CD14-positive monocyte (primary cell): Measurements from ENCODE around the gene ARMC12. TPM values are rescaled to one million over a fixed set of nuclear protein-coding genes. Genes with fewer than 3 reads are reported as not detected.

Experiments
- DNase-seq, 3 donors: peaks; one replicate each; pipeline ENCODE4 v3.0.0-alpha.2; 2011 to 2022
- H2AFZ ChIP-seq: 2 replicates; pipeline ENCODE4 v1.6.0; 2012; ENCODE audit warnings: mild to moderate bottlenecking, low read depth, low read length, inconsistent platforms; ENCODE audit not compliant: insufficient read depth, poor library complexity, severe bottlenecking
- H3K27ac ChIP-seq, 2 donors: 1 replicate in 1 of 2; 2 replicates in 1 of 2; pipeline ENCODE4 v1.5.1; 2012 to 2013; ENCODE audit warnings: low read length in 2 of 2, control low read depth in 1 of 2, inconsistent platforms in 1 of 2, low read depth in 1 of 2, mild to moderate bottlenecking in 1 of 2
- H3K27me3 ChIP-seq, 2 donors: one replicate each; pipeline versions ENCODE4 v1.6.0 to v1.6.1; 2011 to 2013; ENCODE audit warnings: low read length in 2 of 2; ENCODE audit not compliant: control insufficient read depth in 2 of 2, insufficient read depth in 2 of 2
- H3K36me3 ChIP-seq, 2 donors: replicated peaks in 1 of 2; 1 replicate in 1 of 2; 2 replicates in 1 of 2; pipeline versions ENCODE4 v1.5.1 to v1.6.1; 2012 to 2013; ENCODE audit warnings: low read length in 2 of 2, control low read depth in 1 of 2, inconsistent platforms in 1 of 2, mild to moderate bottlenecking in 1 of 2; ENCODE audit not compliant: insufficient read depth in 2 of 2, control insufficient read depth in 1 of 2
- H3K4me1 ChIP-seq, 2 donors: 1 replicate in 1 of 2; 2 replicates in 1 of 2; pipeline versions ENCODE4 v1.5.1 to v1.6.1; 2012 to 2013; ENCODE audit warnings: low read length in 2 of 2, control low read depth in 1 of 2, inconsistent platforms in 1 of 2, mild to moderate bottlenecking in 1 of 2, moderate library complexity in 1 of 2; ENCODE audit not compliant: insufficient read depth in 2 of 2, control insufficient read depth in 1 of 2
- H3K4me2 ChIP-seq: replicated peaks from 2 replicates; pipeline ENCODE3; 2012; ENCODE audit warnings: low read length, moderate library complexity, mild to moderate bottlenecking; ENCODE audit not compliant: poor library complexity, severe bottlenecking; ENCODE audit errors: extremely low read depth
- H3K4me3 ChIP-seq, 3 experiments: fragments of 200-600 bp in 1 of 3; sonication (generic) in 1 of 3; replicated peaks in 1 of 3; 1 replicate in 2 of 3; 2 replicates in 1 of 3; pipeline ENCODE4 v1.5.1; 2011 to 2013; ENCODE audit warnings: low read length in 3 of 3, mild to moderate bottlenecking in 3 of 3, control low read depth in 2 of 3, low read depth in 2 of 3, inconsistent platforms in 1 of 3, moderate library complexity in 1 of 3
- H3K79me2 ChIP-seq: 2 replicates; pipeline ENCODE4 v1.6.0; 2012; ENCODE audit warnings: mild to moderate bottlenecking, control low read depth, inconsistent platforms, low read length, moderate library complexity; ENCODE audit not compliant: insufficient read depth
- H3K9ac ChIP-seq: 2 replicates; pipeline ENCODE4 v1.6.0; 2017; ENCODE audit warnings: low read length, mild to moderate bottlenecking; ENCODE audit not compliant: insufficient read depth, poor library complexity, severe bottlenecking
- H3K9me3 ChIP-seq, 2 donors: replicated peaks in 1 of 2; 1 replicate in 1 of 2; 2 replicates in 1 of 2; pipeline versions ENCODE4 v1.5.1 to v1.6.1; 2012 to 2013; ENCODE audit warnings: low read length in 2 of 2, control low read depth in 1 of 2; ENCODE audit not compliant: control insufficient read depth in 1 of 2, insufficient read depth in 1 of 2
- H4K20me1 ChIP-seq: 2 replicates; pipeline ENCODE4 v1.6.0; 2012; ENCODE audit warnings: mild to moderate bottlenecking, low read length, control low read depth, moderate library complexity; ENCODE audit not compliant: insufficient read depth
- H3K27ac Mint-ChIP-seq, 7 donors: one replicate each; pipeline ENCODE4 v1.8.0; 2020; ENCODE audit warnings: mild to moderate bottlenecking in 7 of 7, mixed read lengths in 7 of 7, moderate library complexity in 6 of 7, inconsistent platforms in 2 of 7
- H3K27me3 Mint-ChIP-seq, 3 donors: one replicate each; pipeline ENCODE4 v1.8.0; 2021 to 2022; ENCODE audit warnings: low read depth in 3 of 3, mild to moderate bottlenecking in 3 of 3, mixed read lengths in 3 of 3, moderate library complexity in 3 of 3, inconsistent platforms in 1 of 3
- H3K36me3 Mint-ChIP-seq, 2 donors: one replicate each; pipeline ENCODE4 v1.8.0; 2020; ENCODE audit warnings: mixed read lengths in 2 of 2, inconsistent platforms in 1 of 2, mild to moderate bottlenecking in 1 of 2
- H3K4me1 Mint-ChIP-seq: one replicate; pipeline ENCODE4 v1.8.0; 2020; ENCODE audit warnings: mild to moderate bottlenecking, mixed read lengths
- H3K4me3 Mint-ChIP-seq, 2 donors: one replicate each; pipeline ENCODE4 v1.8.0; 2020; ENCODE audit warnings: mild to moderate bottlenecking in 2 of 2, mixed read lengths in 2 of 2, moderate library complexity in 1 of 2
- H3K9me3 Mint-ChIP-seq, 7 donors: one replicate each; pipeline ENCODE4 v1.8.0; 2020 to 2022; ENCODE audit warnings: mixed read lengths in 7 of 7, mild to moderate bottlenecking in 6 of 7, moderate library complexity in 6 of 7, inconsistent platforms in 2 of 7
- WGBS: methylation state at CpG from one replicate; pipeline ENCODE4 v1.1.5; 2013; ENCODE audit warnings: missing lambda C conversion rate; ENCODE audit not compliant: insufficient coverage; 5-methylcytosine and 5-hydroxymethylcytosine counted together
- intact Hi-C, 2 donors: fragments of 100-400 bp; cut with micrococcal nuclease; formaldehyde crosslinking; loops; one replicate each; pipeline versions ENCODE4 v1.15.0 to v1.15.1; 2023
- polyA plus RNA-seq, 3 donors: library from polyadenylated mRNA; depleted of rRNA in 1 of 3; unstranded in 2 of 3; stranded (reverse) in 1 of 3; fragments of 300-500 nt in 2 of 3; fragments of >200 nt in 1 of 3; fragmentation: Illumina TruSeq in 2 of 3; gene quantifications; 1 replicate in 2 of 3; 2 replicates in 1 of 3; pipeline ENCODE4 v1.2.3, GENCODE V29; 2012 to 2021
- TF ChIP-seq, protein P1 (sequence below): fragments of 200-600 bp; IDR thresholded peaks from one replicate; pipeline ENCODE4 v1.8.0; 2022; ENCODE audit warnings: antibody characterized with exemption, mild to moderate bottlenecking

ARMC12 gene
- polyA plus RNA-seq, 3 donors, result 2.7 TPM; not detected in 2

DNA sequence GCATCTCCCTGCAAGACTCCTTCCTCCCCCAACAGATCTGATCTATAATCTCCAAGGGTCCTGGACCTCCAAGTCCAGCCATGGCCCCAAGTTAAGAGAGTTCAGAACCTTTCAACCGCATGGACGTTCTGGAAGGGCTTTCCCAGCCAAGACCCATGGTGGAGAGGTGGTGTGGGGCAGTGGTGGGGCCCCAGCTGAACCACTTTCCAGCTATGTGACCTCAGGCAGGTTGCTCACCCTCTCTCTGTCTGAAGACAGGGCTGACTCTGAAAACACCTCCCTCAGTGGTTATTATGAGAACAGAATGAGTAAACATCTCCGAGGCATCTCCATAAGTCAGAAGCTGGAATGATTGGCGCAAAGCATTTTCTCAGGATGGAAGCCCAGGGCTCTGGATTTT lies 59.4 kb downstream of the ARMC12 start:
- TF ChIP-seq, protein P1, sequence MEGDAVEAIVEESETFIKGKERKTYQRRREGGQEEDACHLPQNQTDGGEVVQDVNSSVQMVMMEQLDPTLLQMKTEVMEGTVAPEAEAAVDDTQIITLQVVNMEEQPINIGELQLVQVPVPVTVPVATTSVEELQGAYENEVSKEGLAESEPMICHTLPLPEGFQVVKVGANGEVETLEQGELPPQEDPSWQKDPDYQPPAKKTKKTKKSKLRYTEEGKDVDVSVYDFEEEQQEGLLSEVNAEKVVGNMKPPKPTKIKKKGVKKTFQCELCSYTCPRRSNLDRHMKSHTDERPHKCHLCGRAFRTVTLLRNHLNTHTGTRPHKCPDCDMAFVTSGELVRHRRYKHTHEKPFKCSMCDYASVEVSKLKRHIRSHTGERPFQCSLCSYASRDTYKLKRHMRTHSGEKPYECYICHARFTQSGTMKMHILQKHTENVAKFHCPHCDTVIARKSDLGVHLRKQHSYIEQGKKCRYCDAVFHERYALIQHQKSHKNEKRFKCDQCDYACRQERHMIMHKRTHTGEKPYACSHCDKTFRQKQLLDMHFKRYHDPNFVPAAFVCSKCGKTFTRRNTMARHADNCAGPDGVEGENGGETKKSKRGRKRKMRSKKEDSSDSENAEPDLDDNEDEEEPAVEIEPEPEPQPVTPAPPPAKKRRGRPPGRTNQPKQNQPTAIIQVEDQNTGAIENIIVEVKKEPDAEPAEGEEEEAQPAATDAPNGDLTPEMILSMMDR, result no peak
- Histone ChIP-seq H3K27me3 (no peaks in the 10 kb centered on the region), H3K27ac (no peak overlapping the region), H3K4me1 (no peaks in the 10 kb centered on the region), H3K4me2 (no peak overlapping the region), H3K4me3 (no peak overlapping the region), H3K9me3 (no peaks in the 10 kb centered on the region), H4K20me1 (no peaks in the 10 kb centered on the region), H3K9ac (no peak overlapping the region), H3K79me2 (no peaks in the 10 kb centered on the region), H3K36me3 (no peaks in the 10 kb centered on the region), H2AFZ (no peak overlapping the region)
- DNase-seq, result no peak
- H3K27ac Mint-ChIP-seq, result no peak overlapping the region
- WGBS, result 78% methylated on average over 2 of the region's 4 CpGs
- peaks cover 11 to 14% (median 13%) of the 10 kb centered on the region in 3 donors for H3K27me3 Mint-ChIP-seq
- no peaks in the 10 kb centered on the region for H3K36me3 Mint-ChIP-seq
- no peak overlapping the region for H3K4me3 Mint-ChIP-seq
- H3K9me3 Mint-ChIP-seq, result peaks cover 0 to 2% (median 0%) of the 10 kb centered on the region in 7 donors
- H3K4me1 Mint-ChIP-seq, result no peaks in the 10 kb centered on the region
- intact Hi-C loops, result no loop called here

DNA sequence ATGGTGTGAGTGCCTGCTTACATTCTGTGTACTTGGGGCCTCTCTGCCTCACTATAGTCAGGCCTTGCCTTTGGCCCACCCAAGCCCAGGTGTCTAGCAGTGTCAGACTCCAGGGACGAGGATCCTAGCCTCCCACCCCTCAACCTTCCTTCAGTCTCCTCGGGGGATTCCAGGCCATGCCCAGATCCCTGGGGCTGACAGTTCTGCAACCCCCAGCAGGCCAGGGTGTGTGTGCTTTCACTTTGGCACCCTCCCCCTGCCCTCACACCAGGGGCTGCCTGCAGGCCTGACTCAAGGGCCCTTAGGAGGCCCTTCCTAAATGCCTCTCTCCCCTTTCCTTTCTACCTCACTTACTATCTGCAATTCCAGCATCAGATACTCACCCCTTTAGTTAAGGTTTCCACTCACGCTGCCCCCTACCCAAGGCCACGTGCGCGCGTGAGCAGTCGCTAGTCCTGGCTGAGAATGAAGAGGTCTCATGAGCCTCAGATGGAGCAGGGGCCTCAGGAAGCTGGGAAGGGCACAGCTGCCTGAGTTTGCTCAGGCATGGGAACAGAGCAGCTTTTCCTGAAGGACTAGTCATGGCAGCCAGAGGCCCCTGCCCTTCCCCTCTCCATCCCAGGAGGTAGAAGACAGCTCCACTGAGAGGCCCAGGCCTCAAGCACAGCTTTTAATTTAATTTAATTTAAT lies 61.1 kb downstream of the ARMC12 start:
- WGBS, result 92% methylated on average over 8 of the region's 8 CpGs
- H3K36me3 ChIP-seq, result no peaks in the 10 kb centered on the region
- H3K4me2 ChIP-seq, result no peak overlapping the region
- intact Hi-C loops, result loop anchor here in 1 of 2 donors (1.0 kb wide), 1 partner anchor 11 kb away; no protein-coding TSS in a partner anchor
- H2AFZ ChIP-seq, result no peak overlapping the region
- Mint-ChIP-seq H3K9me3 (peaks cover 0 to 2% (median 0%) of the 10 kb centered on the region in 7 donors), H3K27me3 (peaks cover 9 to 14% (median 11%) of the 10 kb centered on the region in 3 donors), H3K36me3 (no peaks in the 10 kb centered on the region), H3K27ac (no peak overlapping the region), H3K4me1 (no peaks in the 10 kb centered on the region), H3K4me3 (no peak overlapping the region)
- H3K27ac ChIP-seq, result no peak overlapping the region
- DNase-seq, result no peak
- no peaks in the 10 kb centered on the region for H4K20me1 ChIP-seq
- no peaks in the 10 kb centered on the region for H3K79me2 ChIP-seq
- TF ChIP-seq, protein P1, result no peak
- H3K4me1 ChIP-seq, result no peaks in the 10 kb centered on the region
- H3K9me3 ChIP-seq, result no peaks in the 10 kb centered on the region
- H3K27me3 ChIP-seq, result no peaks in the 10 kb centered on the region
- H3K4me3 ChIP-seq, result no peak overlapping the region
- no peak overlapping the region for H3K9ac ChIP-seq

Other genes starting within 250 kb of the ARMC12 start
- gene TEAD3, start 240.0 kb upstream of the ARMC12 start, polyA plus RNA-seq, result not detected
- not detected for gene TULP1, start 224.1 kb upstream of the ARMC12 start, polyA plus RNA-seq
- gene FKBP5, start 48.1 kb upstream of the ARMC12 start, polyA plus RNA-seq, result 10 to 100 TPM; 20.2 to 58.5 (median 56.9) TPM
- gene CLPSL2, start 39.6 kb downstream of the ARMC12 start, polyA plus RNA-seq, result not detected
- not detected for gene CLPSL1, start 44.0 kb downstream of the ARMC12 start, polyA plus RNA-seq
- not detected for gene CLPS, start 60.3 kb downstream of the ARMC12 start, polyA plus RNA-seq
- not detected for gene LHFPL5, start 68.3 kb downstream of the ARMC12 start, polyA plus RNA-seq
- gene SRPK1, start 184.1 kb downstream of the ARMC12 start, polyA plus RNA-seq, result 10 to 100 TPM in 2 of 3 donors, 1 to 10 TPM in 1; 7.2 to 24.8 (median 20.5) TPM